SW 1271 (cell line): ENCODE data around the gene GPAT3.
A peak's percentile ranks its signal among the peaks of the same experiment; 100 is the strongest.

ENCODE experiments used
- DNase-seq, 2 experiments: peaks; one replicate each; lab custom pipeline; 2025; lab: John Stamatoyannopoulos, UW

The GPAT3 gene

GRCh38 chr4:83644677-83645659 is 109.1 kb downstream of the GPAT3 start:
- peak; percentile 1 to 59 for DNase-seq

DNA sequence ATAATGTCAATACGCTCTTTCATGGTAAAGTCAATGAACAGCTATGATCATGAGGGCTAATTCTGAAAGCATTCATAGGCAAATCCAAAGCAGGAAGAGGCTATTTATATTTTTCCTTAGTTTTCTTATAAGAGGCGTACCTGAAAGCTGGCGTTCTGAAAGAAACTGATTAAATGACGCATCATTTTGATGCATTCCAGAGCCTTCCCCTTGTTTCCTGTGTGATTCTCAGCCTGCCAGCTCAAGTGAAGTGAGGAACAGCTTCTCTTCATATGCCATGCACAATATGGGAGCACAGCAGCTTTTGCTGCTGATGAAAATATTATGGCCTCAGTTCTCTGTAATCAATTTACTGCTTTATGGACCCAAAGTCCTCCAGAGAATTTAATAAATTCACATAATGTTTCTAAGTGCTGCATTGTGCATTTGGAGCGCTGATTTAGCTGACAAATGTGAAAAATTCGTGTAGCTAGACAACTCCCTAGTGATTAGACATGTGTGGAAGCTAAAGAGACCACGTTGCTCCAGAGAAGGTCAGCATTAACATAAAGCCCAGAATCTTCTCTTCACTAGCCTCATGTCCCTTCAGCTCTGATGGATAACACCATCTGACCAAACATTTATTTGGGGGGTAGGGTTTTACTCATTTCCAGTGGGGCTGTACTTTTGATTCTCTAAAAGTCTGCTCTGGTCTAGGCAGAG is 110.8 kb downstream of the GPAT3 start:
- no peak for DNase-seq

- no peak for DNase-seq
Observed at GRCh38 chr4:83651846-83652245, 115.9 kb downstream of the GPAT3 start.
